C4-2B (cell line): ENCODE data around the gene CPA1.

Experiments
- H3K27ac ChIP-seq: fragments of 450-650 bp; 2 replicates; pipeline ENCODE4 v1.5.1; 2017
- CTCF ChIP-seq: fragments of 450-650 bp; conservative IDR thresholded peaks from 2 replicates; pipeline ENCODE4 v1.5.1; 2017; ENCODE audit warnings: mild to moderate bottlenecking
- ZFX ChIP-seq: fragments of 450-650 bp; IDR thresholded peaks from 2 replicates; pipeline ENCODE4 v1.6.1; 2017

Gene CPA1

GRCh38 chr7:130421684-130422083 lies 41.4 kb downstream of the CPA1 start:
- H3K27ac ChIP-seq = no peak overlapping the region
- TF ChIP-seq CTCF = no peak
- TF ChIP-seq ZFX = no peak

GRCh38 chr7:130423501-130424037 lies 43.3 kb downstream of the CPA1 start:
- H3K27ac ChIP-seq = no peak overlapping the region
- TF ChIP-seq ZFX = no peak
- TF ChIP-seq CTCF = no peak

- no peak overlapping the region for H3K27ac ChIP-seq
- TF ChIP-seq ZFX (no peak), CTCF (no peak)
Observed at GRCh38 chr7:130425796-130426195, 45.5 kb downstream of the CPA1 start.

DNA sequence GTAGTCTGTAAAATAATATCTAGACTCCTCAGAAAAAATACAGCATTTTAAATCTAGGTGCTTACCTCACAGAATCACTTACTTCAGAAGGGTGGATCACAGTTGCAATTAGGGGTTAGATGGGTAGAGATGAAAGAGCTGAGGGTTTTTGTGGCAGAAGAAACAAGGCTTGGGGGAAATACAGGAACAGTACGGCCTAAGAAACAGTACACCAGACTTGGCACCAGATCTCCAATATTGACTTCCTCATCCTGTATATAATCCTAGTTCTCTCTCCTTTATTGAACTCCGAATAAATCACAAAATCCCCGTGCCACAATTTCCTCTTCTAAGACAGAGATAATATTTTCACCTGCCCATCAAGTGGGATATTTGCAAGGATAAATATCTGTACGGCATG lies 46.3 kb downstream of the CPA1 start:
- TF ChIP-seq CTCF (no peak), ZFX (no peak)

DNA sequence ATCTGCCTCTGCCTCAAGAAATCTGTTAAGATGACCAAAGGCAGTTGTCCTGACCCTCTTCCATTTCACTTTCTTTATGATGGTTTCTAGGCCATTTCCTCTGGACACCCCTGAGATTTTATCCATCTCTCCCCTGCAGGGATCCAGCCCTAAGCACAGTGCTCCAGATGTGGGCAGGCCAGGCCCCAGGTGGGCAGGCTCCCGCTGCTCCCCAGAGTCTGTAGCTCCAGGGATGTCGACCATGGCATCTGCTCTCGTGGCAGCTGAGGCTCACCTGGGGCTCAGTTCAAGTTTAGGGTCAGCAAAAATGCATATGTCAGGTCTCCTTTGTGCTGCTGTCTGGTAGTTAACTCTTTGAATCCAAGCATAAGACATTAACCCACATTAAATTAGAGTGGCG lies 48.7 kb downstream of the CPA1 start:
- no peak overlapping the region for H3K27ac ChIP-seq
- TF ChIP-seq ZFX (no peak), CTCF (no peak)

More for the DNA sequence above, 46.3 kb downstream of the CPA1 start:
- no peak overlapping the region for H3K27ac ChIP-seq

GRCh38 chr7:130430115-130430514 lies 49.8 kb downstream of the CPA1 start:
- no peak for TF ChIP-seq ZFX
- TF ChIP-seq CTCF = no peak
- H3K27ac ChIP-seq = no peak overlapping the region

DNA sequence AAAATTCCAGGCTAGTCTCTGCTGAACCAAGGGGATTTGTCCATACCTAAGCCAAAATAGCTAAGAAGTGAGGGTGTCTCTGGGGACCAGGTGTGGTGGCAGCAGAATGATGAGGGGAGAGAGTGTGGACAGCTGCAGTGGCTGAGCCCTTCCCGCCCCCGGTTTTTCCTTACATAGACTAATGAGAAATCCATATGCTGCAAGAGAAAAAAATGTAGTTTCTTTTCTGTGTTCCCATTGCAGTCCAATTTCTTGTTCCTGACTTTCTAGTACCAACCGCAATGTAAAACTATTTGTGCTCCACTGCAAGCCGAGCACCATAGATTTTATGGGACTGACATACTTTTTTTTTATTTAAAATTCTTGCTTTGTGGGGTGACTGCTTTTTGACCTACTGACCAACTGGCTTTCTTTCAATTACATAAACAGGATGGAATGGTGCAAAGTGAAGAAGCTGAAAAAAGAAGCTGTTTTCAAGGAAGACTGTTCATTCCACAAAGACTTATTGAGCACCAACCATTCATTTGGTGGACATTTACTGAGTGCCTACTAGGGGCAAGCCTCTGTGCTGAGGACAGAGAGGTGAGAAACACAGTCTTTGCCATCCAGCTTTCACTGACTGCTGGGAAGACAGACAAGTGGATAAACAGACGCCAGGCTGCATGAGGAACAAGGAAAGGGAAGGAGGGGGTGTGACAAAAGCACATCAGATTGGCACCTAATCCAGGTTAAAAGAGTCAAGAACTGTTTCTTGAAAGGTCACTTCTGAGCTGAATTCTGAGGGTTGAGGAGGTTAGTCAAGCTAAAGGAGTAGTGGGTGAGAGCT lies 50.8 kb downstream of the CPA1 start:
- TF ChIP-seq CTCF (no peak), ZFX (no peak)

More for the DNA sequence above, 50.8 kb downstream of the CPA1 start:
- H3K27ac ChIP-seq = peak overlapping the region; percentile 44; the same call in 1 of the 2 replicates
